Measurements from ENCODE around the gene ERBIN. TPM values are rescaled to one million over a fixed set of nuclear protein-coding genes. Genes with fewer than 3 reads are reported as not detected.
"Not testable (repeated sequence)": the region's sequence is repeated elsewhere in the genome, so short reads cannot be mapped to it uniquely, and the experiment has no call there.

Gene ERBIN
- total and polyA plus RNA-seq, 7 experiments from 2014 or later, result 45.1 to 125 (median 107) TPM

DNA sequence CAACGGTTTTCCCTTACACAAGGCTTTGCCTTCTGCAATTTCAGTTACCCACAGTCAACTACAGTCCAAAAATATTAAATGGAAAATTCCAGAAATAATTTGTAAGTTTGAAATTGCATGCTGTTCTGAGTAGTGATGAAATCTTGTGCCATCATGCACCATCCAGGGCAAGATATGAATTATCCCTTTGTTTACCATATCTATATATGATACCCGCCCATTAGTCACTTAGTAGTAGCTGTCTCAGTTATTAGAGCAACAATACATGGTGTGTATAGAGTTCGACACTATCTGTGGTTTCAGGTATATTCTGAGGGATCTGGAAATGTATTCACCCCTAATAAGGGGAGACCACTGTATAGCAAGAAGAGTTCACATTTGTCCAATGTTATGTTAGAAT lies 29.4 kb downstream of the ERBIN start:
- H3K27me3 Mint-ChIP-seq, result no peaks in the 10 kb centered on the region
- intact Hi-C loops (cut with micrococcal nuclease), result no loop called here
- CTCF ChIA-PET, result no interaction called here

DNA sequence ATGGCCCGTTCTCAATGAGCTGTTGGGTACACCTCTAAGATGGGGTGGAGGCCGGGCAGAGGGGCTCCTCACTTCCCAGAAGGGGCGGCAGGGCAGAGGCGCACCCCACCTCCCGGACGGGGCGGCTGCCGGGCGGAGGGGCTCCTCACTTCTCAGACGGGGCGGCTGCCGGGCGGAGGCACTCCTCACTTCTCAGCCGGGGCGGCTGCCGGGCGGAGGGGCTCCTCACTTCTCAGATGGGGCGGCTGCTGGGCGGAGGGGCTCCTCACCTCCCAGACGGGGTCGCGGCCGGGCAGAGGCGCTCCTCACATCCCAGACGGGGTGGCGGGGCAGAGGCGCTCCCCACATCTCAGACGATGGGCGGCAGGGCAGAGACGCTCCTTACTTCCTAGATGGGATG lies 31.3 kb downstream of the ERBIN start:
- Mint-ChIP-seq H3K36me3 (peaks cover 0 to 42% (median 17%) of the 10 kb centered on the region in 5 donors), H3K4me3 (peak overlapping the region in 1 of 10 donors; percentile 2), H3K4me1 (peaks cover 20 to 85% (median 53%) of the 10 kb centered on the region in 7 donors)
- DNase-seq; H3K9me3 Mint-ChIP-seq; intact Hi-C loops (cut with micrococcal nuclease); H3K27me3 Mint-ChIP-seq; H3K36me3 ChIP-seq (ENCODE audit: control insufficient read depth in 2 of 3, insufficient read depth in 3 of 3, low read length in 3 of 3); CTCF ChIA-PET; H3K4me3 ChIP-seq (ENCODE audit: low read length); H3K27me3 ChIP-seq (ENCODE audit: control insufficient read depth in 2 of 2, insufficient read depth in 2 of 2, low read length in 2 of 2); H3K9me3 ChIP-seq (ENCODE audit: control insufficient read depth in 2 of 3, low read length in 3 of 3); H3K27ac ChIP-seq (ENCODE audit: low read depth, low read length); ATAC-seq; POLR2A ChIA-PET; H3K27ac Mint-ChIP-seq: not testable (repeated sequence)
- H3K4me1 ChIP-seq (ENCODE audit: control insufficient read depth in 2 of 2, insufficient read depth in 2 of 2, low read length in 2 of 2), result peaks cover 13 to 40% of the 10 kb centered on the region in 2 donors

More for the DNA sequence above, 29.4 kb downstream of the ERBIN start:
- no peaks in the 10 kb centered on the region for H3K36me3 ChIP-seq (ENCODE audit: control insufficient read depth in 2 of 3, insufficient read depth in 3 of 3, low read length in 3 of 3)
- H3K27ac Mint-ChIP-seq, result peak overlapping the region in 6 of 9 donors; percentile 12 to 63 (median 52)
- H3K4me1 Mint-ChIP-seq, result peaks cover 16 to 79% (median 42%) of the 10 kb centered on the region in 7 donors
- H3K9me3 ChIP-seq (ENCODE audit: control insufficient read depth in 2 of 3, low read length in 3 of 3), result no peaks in the 10 kb centered on the region
- DNase-seq, result no peak
- H3K4me3 Mint-ChIP-seq, result peak overlapping the region in 5 of 10 donors; percentile 0 to 50 (median 29)
- POLR2A ChIA-PET, result interaction anchor here (0.6 kb wide), 1 partner anchor 75 kb away, joined by 3 read pairs; no protein-coding TSS in a partner anchor
- peaks cover 0 to 3% (median 0%) of the 10 kb centered on the region in 11 donors for H3K9me3 Mint-ChIP-seq
- ATAC-seq, result no peak
- no peak overlapping the region for H3K27ac ChIP-seq (ENCODE audit: low read depth, low read length)
- H3K4me1 ChIP-seq (ENCODE audit: control insufficient read depth in 2 of 2, insufficient read depth in 2 of 2, low read length in 2 of 2), result peaks cover 9 to 28% of the 10 kb centered on the region in 2 donors
- no peaks in the 10 kb centered on the region for H3K27me3 ChIP-seq (ENCODE audit: control insufficient read depth in 2 of 2, insufficient read depth in 2 of 2, low read length in 2 of 2)
- H3K36me3 Mint-ChIP-seq, result peaks cover 0 to 45% (median 17%) of the 10 kb centered on the region in 5 donors
- no peak overlapping the region for H3K4me3 ChIP-seq (ENCODE audit: low read length)

DNA sequence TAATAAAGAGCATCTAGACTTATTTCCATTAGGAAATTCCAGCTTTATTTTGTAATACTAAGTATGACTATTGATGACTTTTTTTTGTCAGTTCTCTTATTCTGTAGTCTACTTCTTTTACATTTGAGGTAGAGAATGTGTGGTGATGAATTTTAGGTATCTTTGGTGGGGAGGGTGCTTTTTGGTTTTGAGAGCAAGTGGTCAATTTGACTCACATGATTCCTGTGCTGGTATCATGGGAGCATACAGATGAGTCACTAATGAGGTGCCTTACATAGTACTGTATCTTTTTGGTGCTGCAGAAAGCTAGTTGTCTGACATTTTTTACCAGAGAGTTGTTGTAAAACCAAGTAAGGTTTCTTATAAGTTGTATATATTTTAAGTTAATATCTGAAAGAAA lies 35.3 kb downstream of the ERBIN start:
- intact Hi-C loops (cut with micrococcal nuclease), result loop anchor here in 1 of 2 donors (2.0 kb wide), 2 partner anchors 17 to 33 kb away; no protein-coding TSS in a partner anchor
- peak; percentile 48 for ATAC-seq
- Histone ChIP-seq H3K27ac (ENCODE audit: low read depth, low read length) (no peak overlapping the region), H3K4me3 (ENCODE audit: low read length) (no peak overlapping the region), H3K36me3 (ENCODE audit: control insufficient read depth in 2 of 3, insufficient read depth in 3 of 3, low read length in 3 of 3) (no peaks in the 10 kb centered on the region), H3K27me3 (ENCODE audit: control insufficient read depth in 2 of 2, insufficient read depth in 2 of 2, low read length in 2 of 2) (no peaks in the 10 kb centered on the region), H3K9me3 (ENCODE audit: control insufficient read depth in 2 of 3, low read length in 3 of 3) (no peaks in the 10 kb centered on the region), H3K4me1 (ENCODE audit: control insufficient read depth in 2 of 2, insufficient read depth in 2 of 2, low read length in 2 of 2) (peaks cover 4 to 32% of the 10 kb centered on the region in 2 donors)
- Mint-ChIP-seq H3K27me3 (no peaks in the 10 kb centered on the region), H3K27ac (peak overlapping the region in 7 of 9 donors; percentile 1 to 44 (median 11)), H3K36me3 (peaks cover 0 to 32% (median 14%) of the 10 kb centered on the region in 5 donors), H3K4me3 (peak overlapping the region in 7 of 10 donors; percentile 2 to 55 (median 13)), H3K4me1 (peaks cover 22 to 81% (median 47%) of the 10 kb centered on the region in 7 donors), H3K9me3 (peaks cover 0 to 2% (median 0%) of the 10 kb centered on the region in 11 donors)
- ChIA-PET CTCF (no interaction called here), POLR2A (interaction anchor here (1.1 kb wide), 1 partner anchor 9 kb away, joined by 4 read pairs; no protein-coding TSS in a partner anchor)
- DNase-seq, result no peak

DNA sequence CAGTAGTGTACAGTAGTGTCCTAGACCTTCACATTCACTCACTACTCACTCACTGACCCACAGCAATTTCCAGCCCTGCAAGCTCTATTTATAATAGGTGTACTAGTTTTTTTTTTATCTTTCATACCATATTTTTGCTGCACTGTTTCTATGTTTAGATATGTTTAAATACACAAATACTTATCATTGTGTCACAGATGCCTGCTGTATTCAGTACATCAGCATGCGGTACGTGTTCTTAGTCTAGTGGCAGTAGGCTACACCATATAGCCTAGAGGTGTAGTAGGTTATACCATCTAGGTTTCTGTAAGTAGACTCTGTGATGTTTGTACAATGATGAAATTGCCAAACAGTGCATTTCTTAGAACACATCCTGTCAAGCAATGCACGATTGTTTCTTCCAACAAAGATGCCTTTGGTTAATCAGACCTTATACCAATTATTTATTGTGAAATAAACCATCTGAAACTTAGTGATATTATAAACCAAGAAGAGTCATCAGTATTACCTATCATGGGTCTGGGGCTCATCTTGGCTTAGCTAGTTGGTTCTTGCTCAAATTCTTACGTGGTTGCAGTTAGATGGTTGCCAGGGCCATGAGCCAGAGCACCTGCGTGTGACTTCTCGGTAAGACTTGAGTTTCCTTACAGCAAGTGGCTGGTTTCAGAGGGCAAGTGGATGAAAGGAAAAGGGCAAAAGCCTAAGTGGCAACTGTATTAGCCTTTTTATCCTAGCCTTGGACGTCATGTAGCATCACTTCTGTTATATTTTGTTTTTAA lies 41.1 kb downstream of the ERBIN start:
- ATAC-seq (peak; percentile 22), DNase-seq (peak in 1 of 9 donors; percentile 11)
- no peaks in the 10 kb centered on the region for H3K27me3 ChIP-seq (ENCODE audit: control insufficient read depth in 2 of 2, insufficient read depth in 2 of 2, low read length in 2 of 2)
- H3K4me1 Mint-ChIP-seq, result peaks cover 46 to 92% (median 66%) of the 10 kb centered on the region in 7 donors
- ChIA-PET CTCF (interaction anchor here (0.6 kb wide), 1 partner anchor 16 kb away, joined by 3 read pairs; no protein-coding TSS in a partner anchor), POLR2A (interaction anchor here (0.6 to 1.9 kb wide), 2 partner anchors 19 to 43 kb away, joined by 3 to 4 read pairs; no protein-coding TSS in a partner anchor)
- peaks cover 0 to 6% (median 0%) of the 10 kb centered on the region in 11 donors for H3K9me3 Mint-ChIP-seq
- H3K4me1 ChIP-seq (ENCODE audit: control insufficient read depth in 2 of 2, insufficient read depth in 2 of 2, low read length in 2 of 2), result peaks cover 33 to 39% of the 10 kb centered on the region in 2 donors
- H3K27me3 Mint-ChIP-seq, result no peaks in the 10 kb centered on the region
- no peak overlapping the region for H3K4me3 ChIP-seq (ENCODE audit: low read length)
- intact Hi-C loops (cut with micrococcal nuclease), result loop anchor here in 1 of 2 donors (2.0 to 5.0 kb wide), 2 partner anchors 15 to 35 kb away; no protein-coding TSS in a partner anchor
- peaks cover 0 to 15% (median 9%) of the 10 kb centered on the region in 5 donors for H3K36me3 Mint-ChIP-seq
- H3K9me3 ChIP-seq (ENCODE audit: control insufficient read depth in 2 of 3, low read length in 3 of 3), result no peaks in the 10 kb centered on the region
- no peaks in the 10 kb centered on the region for H3K36me3 ChIP-seq (ENCODE audit: control insufficient read depth in 2 of 3, insufficient read depth in 3 of 3, low read length in 3 of 3)
- peak overlapping the region in 7 of 9 donors; percentile 19 to 81 (median 68) for H3K27ac Mint-ChIP-seq
- H3K4me3 Mint-ChIP-seq, result peak overlapping the region in 9 of 10 donors; percentile 4 to 74 (median 49)
- no peak overlapping the region for H3K27ac ChIP-seq (ENCODE audit: low read depth, low read length)

DNA sequence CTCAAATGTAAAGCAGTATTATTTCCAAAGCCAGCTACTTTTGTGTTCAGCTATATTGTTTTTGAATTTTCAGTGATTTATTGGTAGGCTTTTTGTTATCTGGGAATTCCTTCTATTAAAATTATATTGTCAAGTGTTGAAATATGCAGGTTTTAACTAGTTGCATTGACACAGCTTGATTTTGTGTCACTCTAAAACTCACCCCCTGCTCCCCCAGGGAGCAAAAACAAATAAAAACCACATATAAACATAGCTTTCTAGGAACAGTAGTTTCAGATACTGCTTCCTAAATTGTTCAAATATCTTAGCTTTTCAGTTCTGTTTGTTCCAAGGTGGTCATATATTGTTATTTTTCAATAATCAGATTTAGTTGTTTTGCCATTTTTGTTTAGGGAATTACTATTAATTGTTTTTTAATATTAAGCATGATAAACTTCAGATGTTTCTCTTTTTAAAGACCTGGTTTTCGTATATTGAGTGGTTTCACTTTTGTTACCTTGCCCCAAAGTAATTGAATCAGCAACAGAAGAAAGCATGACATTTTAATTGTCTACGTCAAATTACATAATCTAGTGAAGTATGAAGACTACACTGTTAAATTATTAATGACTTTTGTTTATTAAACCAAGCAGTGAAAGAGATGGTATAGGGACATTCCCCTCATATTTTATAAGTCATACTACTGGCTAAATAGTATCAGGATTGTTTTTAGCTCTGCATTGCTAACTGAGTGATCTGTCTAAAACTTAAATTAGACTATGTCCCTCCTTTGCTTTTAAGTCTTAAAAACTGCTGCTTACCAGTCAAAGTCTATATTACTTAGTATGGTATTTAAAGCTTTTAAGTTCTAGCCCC lies 43.4 kb downstream of the ERBIN start:
- intact Hi-C loops (cut with micrococcal nuclease), result loop anchor here (1.0 to 5.0 kb wide), 4 partner anchors 10 to 42 kb away; partner anchors contain the start of gene ERBIN (in 1 of the 2)
- Histone ChIP-seq H3K4me1 (ENCODE audit: control insufficient read depth in 2 of 2, insufficient read depth in 2 of 2, low read length in 2 of 2) (peaks cover 33 to 39% of the 10 kb centered on the region in 2 donors), H3K27me3 (ENCODE audit: control insufficient read depth in 2 of 2, insufficient read depth in 2 of 2, low read length in 2 of 2) (no peaks in the 10 kb centered on the region), H3K27ac (ENCODE audit: low read depth, low read length) (peak overlapping the region; percentile 49), H3K4me3 (ENCODE audit: low read length) (no peak overlapping the region), H3K36me3 (ENCODE audit: control insufficient read depth in 2 of 3, insufficient read depth in 3 of 3, low read length in 3 of 3) (peaks cover 0 to 4% (median 0%) of the 10 kb centered on the region in 3 experiments), H3K9me3 (ENCODE audit: control insufficient read depth in 2 of 3, low read length in 3 of 3) (peaks cover 0 to 4% (median 0%) of the 10 kb centered on the region in 3 experiments)
- ATAC-seq, result no peak
- Mint-ChIP-seq H3K4me3 (peak overlapping the region; percentile 1 to 82 (median 64)), H3K36me3 (peaks cover 0 to 23% (median 18%) of the 10 kb centered on the region in 5 donors), H3K27me3 (no peaks in the 10 kb centered on the region), H3K27ac (peak overlapping the region in 8 of 9 donors; percentile 1 to 90 (median 72)), H3K9me3 (peaks cover 0 to 6% (median 0%) of the 10 kb centered on the region in 11 donors), H3K4me1 (peaks cover 42 to 89% (median 62%) of the 10 kb centered on the region in 7 donors)
- DNase-seq, result peak in 1 of 9 donors; percentile 4
- CTCF ChIA-PET, result interaction anchor here (1.1 kb wide), 1 partner anchor 187 kb away, joined by 3 read pairs; no protein-coding TSS in a partner anchor
- POLR2A ChIA-PET, result interaction anchor here (0.9 to 1.7 kb wide), 4 partner anchors 22 to 46 kb away, joined by 3 to 4 read pairs (median 4); partner anchors contain the start of gene ERBIN

Measured in naive thymus-derived CD4-positive, alpha-beta T cell (primary cell).